ENCODE data around the gene NDUFA11. TPM values are rescaled to one million over a fixed set of nuclear protein-coding genes. Genes with fewer than 3 reads are reported as not detected.

Gene NDUFA11
- 100 to 1,000 TPM; 174 to 222 (median 202) TPM for polyA plus RNA-seq (ENCODE audit: insufficient read length in 3 of 3)
- long read RNA-seq, donor 1, transcript NDUFA11-206 (5 exons, 657 nt): minor isoform, 7 of 285 reads
- long read RNA-seq, donor 1, transcript NDUFA11-201 (4 exons, 539 nt): major isoform, 270 of 285 reads
- long read RNA-seq, donor 1, transcript NDUFA11-205 (3 exons, 2,154 nt): minor isoform, 6 of 285 reads
- long read RNA-seq, donor 1, partial matches to known transcripts: 0 of 285 reads
- long read RNA-seq, donor 1, other reads (novel, unspliced or antisense): 0 of 285 reads
- long read RNA-seq, donor 2, transcript NDUFA11-206 (5 exons, 657 nt): minor isoform, 7 of 272 reads
- long read RNA-seq, donor 2, transcript NDUFA11-201 (4 exons, 539 nt): major isoform, 258 of 272 reads
- long read RNA-seq, donor 2, partial matches to known transcripts: 0 of 272 reads
- long read RNA-seq, donor 2, other reads (novel, unspliced or antisense): 0 of 272 reads
- long read RNA-seq, donor 3, transcript NDUFA11-201 (4 exons, 539 nt): major isoform, 207 of 224 reads
- long read RNA-seq, donor 3, transcript NDUFA11-204 (2 exons, 403 nt): minor isoform, 7 of 224 reads
- long read RNA-seq, donor 3, transcript NDUFA11-205 (3 exons, 2,154 nt): minor isoform, 9 of 224 reads
- long read RNA-seq, donor 3, partial matches to known transcripts: 0 of 224 reads
- long read RNA-seq, donor 3, other reads (novel, unspliced or antisense): 0 of 224 reads
- long read RNA-seq, donor 4, transcript NDUFA11-204 (2 exons, 403 nt): minor isoform, 10 of 407 reads
- long read RNA-seq, donor 4, transcript NDUFA11-206 (5 exons, 657 nt): minor isoform, 10 of 407 reads
- long read RNA-seq, donor 4, transcript NDUFA11-201 (4 exons, 539 nt): major isoform, 356 of 407 reads
- long read RNA-seq, donor 4, transcript NDUFA11-205 (3 exons, 2,154 nt): minor isoform, 20 of 407 reads
- long read RNA-seq, donor 4, partial matches to known transcripts: 5 of 407 reads
- long read RNA-seq, donor 4, other reads (novel, unspliced or antisense): 6 of 407 reads
- long read RNA-seq, donor 5, transcript NDUFA11-201 (4 exons, 539 nt): major isoform, 181 of 194 reads
- long read RNA-seq, donor 5, transcript NDUFA11-204 (2 exons, 403 nt): minor isoform, 7 of 194 reads
- long read RNA-seq, donor 5, partial matches to known transcripts: 0 of 194 reads
- long read RNA-seq, donor 5, other reads (novel, unspliced or antisense): 0 of 194 reads
- long read RNA-seq, donor 6, transcript NDUFA11-204 (2 exons, 403 nt): minor isoform, 8 of 243 reads
- long read RNA-seq, donor 6, transcript NDUFA11-205 (3 exons, 2,154 nt): minor isoform, 7 of 243 reads
- long read RNA-seq, donor 6, transcript NDUFA11-201 (4 exons, 539 nt): major isoform, 203 of 243 reads
- long read RNA-seq, donor 6, partial matches to known transcripts: 23 of 243 reads
- long read RNA-seq, donor 6, other reads (novel, unspliced or antisense): 0 of 243 reads
- long read RNA-seq, donor 7, transcript NDUFA11-206 (5 exons, 657 nt): minor isoform, 8 of 413 reads
- long read RNA-seq, donor 7, transcript NDUFA11-201 (4 exons, 539 nt): major isoform, 365 of 413 reads
- long read RNA-seq, donor 7, transcript NDUFA11-205 (3 exons, 2,154 nt): minor isoform, 13 of 413 reads
- long read RNA-seq, donor 7, transcript NDUFA11-204 (2 exons, 403 nt): minor isoform, 16 of 413 reads
- long read RNA-seq, donor 7, partial matches to known transcripts: 9 of 413 reads
- long read RNA-seq, donor 7, other reads (novel, unspliced or antisense): 0 of 413 reads
- long read RNA-seq, donor 8, transcript NDUFA11-201 (4 exons, 539 nt): major isoform, 73 of 81 reads
- long read RNA-seq, donor 8, partial matches to known transcripts: 0 of 81 reads
- long read RNA-seq, donor 8, other reads (novel, unspliced or antisense): 0 of 81 reads
- long read RNA-seq, donor 9, transcript NDUFA11-204 (2 exons, 403 nt): minor isoform, 8 of 347 reads
- long read RNA-seq, donor 9, transcript NDUFA11-206 (5 exons, 657 nt): minor isoform, 6 of 347 reads
- long read RNA-seq, donor 9, transcript NDUFA11-205 (3 exons, 2,154 nt): minor isoform, 12 of 347 reads
- long read RNA-seq, donor 9, transcript NDUFA11-201 (4 exons, 539 nt): major isoform, 316 of 347 reads
- long read RNA-seq, donor 9, partial matches to known transcripts: 0 of 347 reads
- long read RNA-seq, donor 9, other reads (novel, unspliced or antisense): 5 of 347 reads
- long read RNA-seq, donor 10, transcript NDUFA11-204 (2 exons, 403 nt): minor isoform, 7 of 263 reads
- long read RNA-seq, donor 10, transcript NDUFA11-205 (3 exons, 2,154 nt): minor isoform, 8 of 263 reads
- long read RNA-seq, donor 10, transcript NDUFA11-201 (4 exons, 539 nt): major isoform, 242 of 263 reads
- long read RNA-seq, donor 10, transcript NDUFA11-206 (5 exons, 657 nt): minor isoform, 5 of 263 reads
- long read RNA-seq, donor 10, partial matches to known transcripts: 0 of 263 reads
- long read RNA-seq, donor 10, other reads (novel, unspliced or antisense): 0 of 263 reads
- long read RNA-seq, donor 11, transcript NDUFA11-201 (4 exons, 539 nt): major isoform, 196 of 221 reads
- long read RNA-seq, donor 11, transcript NDUFA11-204 (2 exons, 403 nt): minor isoform, 9 of 221 reads
- long read RNA-seq, donor 11, transcript NDUFA11-205 (3 exons, 2,154 nt): minor isoform, 7 of 221 reads
- long read RNA-seq, donor 11, partial matches to known transcripts: 7 of 221 reads
- long read RNA-seq, donor 11, other reads (novel, unspliced or antisense): 0 of 221 reads
- long read RNA-seq, donor 12, transcript NDUFA11-201 (4 exons, 539 nt): major isoform, 373 of 417 reads
- long read RNA-seq, donor 12, transcript NDUFA11-205 (3 exons, 2,154 nt): minor isoform, 16 of 417 reads
- long read RNA-seq, donor 12, partial matches to known transcripts: 22 of 417 reads
- long read RNA-seq, donor 12, other reads (novel, unspliced or antisense): 0 of 417 reads
- long read RNA-seq, donor 13, transcript NDUFA11-204 (2 exons, 403 nt): minor isoform, 12 of 197 reads
- long read RNA-seq, donor 13, transcript NDUFA11-201 (4 exons, 539 nt): major isoform, 167 of 197 reads
- long read RNA-seq, donor 13, transcript NDUFA11-205 (3 exons, 2,154 nt): minor isoform, 10 of 197 reads
- long read RNA-seq, donor 13, partial matches to known transcripts: 7 of 197 reads
- long read RNA-seq, donor 13, other reads (novel, unspliced or antisense): 0 of 197 reads
- long read RNA-seq, donor 14: 0 reads
- long read RNA-seq, donor 15: 0 reads
- long read RNA-seq, donor 16, transcript NDUFA11-205 (3 exons, 2,154 nt): minor isoform, 11 of 334 reads
- long read RNA-seq, donor 16, transcript NDUFA11-204 (2 exons, 403 nt): minor isoform, 14 of 334 reads
- long read RNA-seq, donor 16, transcript NDUFA11-206 (5 exons, 657 nt): minor isoform, 8 of 334 reads
- long read RNA-seq, donor 16, transcript NDUFA11-201 (4 exons, 539 nt): major isoform, 291 of 334 reads
- long read RNA-seq, donor 16, partial matches to known transcripts: 0 of 334 reads
- long read RNA-seq, donor 16, other reads (novel, unspliced or antisense): 9 of 334 reads

- DNase-seq: peak; percentile 96
Observed at GRCh38 chr19:5903624-5904351, at the start of gene NDUFA11. Gene NDUFA11, minus strand, starts transcription at chr19:5903790. Its CDS starts 82 bp downstream, at chr19:5903708.

- no peak for DNase-seq
Observed at GRCh38 chr19:5953030-5953589, 49.5 kb upstream of the NDUFA11 start.

GRCh38 chr19:5952193-5953029 lies 48.8 kb upstream of the NDUFA11 start:
- DNase-seq: no peak

- DNase-seq: no peak
Observed at GRCh38 chr19:5951338-5951861, 47.8 kb upstream of the NDUFA11 start.

- DNase-seq: no peak
Observed at GRCh38 chr19:5950741-5951140, 47.2 kb upstream of the NDUFA11 start.

- DNase-seq: no peak
Observed at GRCh38 chr19:5949792-5950305, 46.3 kb upstream of the NDUFA11 start.

GRCh38 chr19:5948752-5949564 lies 45.4 kb upstream of the NDUFA11 start:
- DNase-seq: no peak

- no peak for DNase-seq
Observed at GRCh38 chr19:5947435-5947834, 43.8 kb upstream of the NDUFA11 start.

GRCh38 chr19:5943623-5944022 lies 40.0 kb upstream of the NDUFA11 start:
- no peak for DNase-seq

- no peak for DNase-seq
Observed at GRCh38 chr19:5943045-5943444, 39.5 kb upstream of the NDUFA11 start.

- DNase-seq: no peak
Observed at GRCh38 chr19:5941673-5942072, 38.1 kb upstream of the NDUFA11 start.

GRCh38 chr19:5940260-5941208 lies 36.9 kb upstream of the NDUFA11 start:
- DNase-seq: no peak
